SU-DHL-6 (cell line): ENCODE measurements around the gene AMN.

ENCODE experiments used
- H2AFZ ChIP-seq: fragments of 200-600 bp; sonication (generic); 2 replicates; pipeline ENCODE4 v1.6.1; 2014; ENCODE audit warnings: low read depth, mild to moderate bottlenecking, moderate library complexity, mixed read lengths, antibody characterized with exemption, low read length; ENCODE audit not compliant: severe bottlenecking
- H3F3A ChIP-seq: fragments of 200-600 bp; shearing (Covaris generic); 2 replicates; pipeline ENCODE4 v1.6.0; 2016; ENCODE audit warnings: antibody characterized with exemption, mild to moderate bottlenecking; ENCODE audit not compliant: insufficient read depth
- H3K27ac ChIP-seq: fragments of 200-600 bp; sonication (generic); 2 replicates; pipeline ENCODE4 v1.5.1; 2016; ENCODE audit warnings: low read depth, mild to moderate bottlenecking, low read length, moderate library complexity, mixed read lengths
- H3K27me3 ChIP-seq: fragments of 200-600 bp; sonication (generic), shearing (Covaris generic); 2 replicates; pipeline ENCODE4 v1.6.0; 2014; ENCODE audit warnings: mild to moderate bottlenecking, low read length
- H3K36me3 ChIP-seq: fragments of 200-600 bp; sonication (generic); 2 replicates; pipeline ENCODE4 v1.6.1; 2014; ENCODE audit warnings: mild to moderate bottlenecking, low read length, mixed read lengths
- H3K4me2 ChIP-seq: fragments of 300-600, 200-600 bp; shearing (Covaris generic), sonication (generic); 2 replicates; pipeline ENCODE4 v1.6.0; 2014; ENCODE audit warnings: low read length, low read depth, mild to moderate bottlenecking; ENCODE audit not compliant: poor library complexity, severe bottlenecking
- H3K4me3 ChIP-seq: fragments of 200-600 bp; sonication (generic); 2 replicates; pipeline ENCODE4 v1.5.1; 2014; ENCODE audit warnings: antibody characterized with exemption, low read length, mild to moderate bottlenecking, mixed read lengths; ENCODE audit not compliant: insufficient read depth, poor library complexity, severe bottlenecking
- H3K79me2 ChIP-seq: fragments of 200-600 bp; sonication (generic); 2 replicates; pipeline ENCODE4 v1.6.1; 2014; ENCODE audit warnings: mild to moderate bottlenecking, low read length, moderate library complexity; ENCODE audit not compliant: insufficient read depth
- H3K9ac ChIP-seq: fragments of 200-600 bp; sonication (generic); 2 replicates; pipeline ENCODE4 v1.7.0; 2014; ENCODE audit warnings: mild to moderate bottlenecking, low read length
- H3K9me2 ChIP-seq: fragments of 200-600 bp; sonication (generic); replicated peaks from 2 replicates; pipeline ENCODE4 v1.6.1; 2014; ENCODE audit warnings: low read length; ENCODE audit not compliant: insufficient read depth
- H3K9me3 ChIP-seq: fragments of 200-600 bp; sonication (generic); 2 replicates; pipeline ENCODE4 v1.6.1; 2014; ENCODE audit warnings: low read length, mixed read lengths; ENCODE audit not compliant: insufficient read depth
- H4K20me1 ChIP-seq: fragments of 200-600 bp; sonication (generic); 2 replicates; pipeline ENCODE4 v1.6.1; 2014; ENCODE audit warnings: low read depth, mild to moderate bottlenecking, antibody characterized with exemption, low read length, moderate library complexity, mixed read lengths
- EZH2phosphoT487 ChIP-seq: fragments of 200-600 bp; sonication (generic), shearing (Covaris generic); conservative IDR thresholded peaks from 2 replicates; pipeline ENCODE4 v1.6.1; 2018; ENCODE audit warnings: mild to moderate bottlenecking, antibody characterized with exemption, low read length, moderate library complexity, mixed read lengths
- TF ChIP-seq, protein P1 (sequence below): fragments of 200-600 bp; sonication (generic); IDR thresholded peaks from one replicate; pipeline ENCODE4 v1.5.1; 2017; ENCODE audit warnings: antibody characterized with exemption, mild to moderate bottlenecking, low read length, moderate library complexity; ENCODE audit not compliant: insufficient read depth, poor library complexity, severe bottlenecking

The AMN gene

DNA sequence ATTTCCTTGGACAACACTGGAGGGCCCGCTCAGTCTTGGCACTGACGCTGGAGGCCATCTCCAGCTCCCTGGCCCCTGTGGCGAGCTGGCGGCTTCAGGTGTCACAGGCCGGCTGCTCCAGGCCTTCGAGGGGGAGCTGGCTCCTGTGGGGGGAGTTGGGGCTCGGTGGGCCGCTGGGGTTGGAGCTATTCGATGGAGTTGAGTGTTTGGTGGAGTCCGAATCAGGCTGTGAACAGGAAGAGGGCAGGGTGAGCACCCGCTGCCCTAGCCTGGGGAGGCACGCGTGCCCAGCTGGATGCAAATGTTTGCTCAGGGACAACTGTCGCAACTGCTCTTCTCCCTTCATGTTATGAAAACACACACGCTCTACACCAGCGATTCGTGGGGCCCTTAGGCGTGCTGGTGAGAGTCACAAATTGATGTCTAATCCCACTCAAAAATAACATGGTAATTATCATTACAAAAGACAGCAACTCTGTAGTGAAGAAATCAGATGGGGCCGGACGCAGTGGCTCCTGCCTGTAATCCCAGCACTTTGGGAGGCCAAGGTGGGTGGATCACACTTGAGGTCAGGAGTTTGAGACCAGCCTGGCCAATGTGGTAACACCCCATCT is 11.3 kb downstream of the AMN start:
- Histone ChIP-seq H2AFZ (no peak overlapping the region), H3K4me2 (no peak overlapping the region)
- no peak for TF ChIP-seq EZH2phosphoT487
- TF ChIP-seq, protein P1, sequence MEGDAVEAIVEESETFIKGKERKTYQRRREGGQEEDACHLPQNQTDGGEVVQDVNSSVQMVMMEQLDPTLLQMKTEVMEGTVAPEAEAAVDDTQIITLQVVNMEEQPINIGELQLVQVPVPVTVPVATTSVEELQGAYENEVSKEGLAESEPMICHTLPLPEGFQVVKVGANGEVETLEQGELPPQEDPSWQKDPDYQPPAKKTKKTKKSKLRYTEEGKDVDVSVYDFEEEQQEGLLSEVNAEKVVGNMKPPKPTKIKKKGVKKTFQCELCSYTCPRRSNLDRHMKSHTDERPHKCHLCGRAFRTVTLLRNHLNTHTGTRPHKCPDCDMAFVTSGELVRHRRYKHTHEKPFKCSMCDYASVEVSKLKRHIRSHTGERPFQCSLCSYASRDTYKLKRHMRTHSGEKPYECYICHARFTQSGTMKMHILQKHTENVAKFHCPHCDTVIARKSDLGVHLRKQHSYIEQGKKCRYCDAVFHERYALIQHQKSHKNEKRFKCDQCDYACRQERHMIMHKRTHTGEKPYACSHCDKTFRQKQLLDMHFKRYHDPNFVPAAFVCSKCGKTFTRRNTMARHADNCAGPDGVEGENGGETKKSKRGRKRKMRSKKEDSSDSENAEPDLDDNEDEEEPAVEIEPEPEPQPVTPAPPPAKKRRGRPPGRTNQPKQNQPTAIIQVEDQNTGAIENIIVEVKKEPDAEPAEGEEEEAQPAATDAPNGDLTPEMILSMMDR = no peak

DNA sequence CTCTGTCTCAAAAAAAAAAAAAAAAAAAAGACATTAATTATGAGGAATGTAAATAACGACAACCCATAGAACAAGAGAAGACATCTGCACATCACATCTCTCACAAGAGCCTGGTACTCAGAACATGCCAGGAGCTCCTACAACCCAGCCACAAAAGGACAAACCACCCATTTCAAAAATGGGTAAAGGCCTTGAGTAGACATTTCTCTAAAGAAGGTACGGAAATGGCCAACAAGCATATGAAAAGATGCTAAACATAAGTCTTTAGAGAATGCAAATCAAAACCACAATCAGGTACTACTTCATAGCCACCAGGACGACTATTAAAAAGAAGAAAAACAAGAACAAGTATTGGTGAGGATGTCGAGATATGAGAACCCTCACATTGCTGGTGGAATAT is 13.3 kb downstream of the AMN start:
- Histone ChIP-seq H3K4me2 (peak overlapping the region; percentile 42), H3K79me2 (no peaks in the 10 kb centered on the region), H2AFZ (no peak overlapping the region), H3K27me3 (no peaks in the 10 kb centered on the region), H3K9ac (no peak overlapping the region), H3K36me3 (no peaks in the 10 kb centered on the region), H3K9me2 (no peaks in the 10 kb centered on the region), H3K4me3 (no peak overlapping the region), H4K20me1 (no peaks in the 10 kb centered on the region), H3F3A (peaks cover 13% of the 10 kb centered on the region), H3K27ac (peak overlapping the region; percentile 87), H3K9me3 (no peaks in the 10 kb centered on the region)
- TF ChIP-seq, protein P1 = no peak
- TF ChIP-seq EZH2phosphoT487 = no peak

More for the DNA sequence above, 11.3 kb downstream of the AMN start:
- H3K9ac ChIP-seq = no peak overlapping the region
- no peaks in the 10 kb centered on the region for H4K20me1 ChIP-seq
- H3K27ac ChIP-seq = peak overlapping the region; percentile 38
- H3K27me3 ChIP-seq = no peaks in the 10 kb centered on the region
- H3K9me2 ChIP-seq = no peaks in the 10 kb centered on the region
- no peak overlapping the region for H3K4me3 ChIP-seq
- no peaks in the 10 kb centered on the region for H3K36me3 ChIP-seq
- no peaks in the 10 kb centered on the region for H3K9me3 ChIP-seq
- H3K79me2 ChIP-seq = no peaks in the 10 kb centered on the region
- H3F3A ChIP-seq = peaks cover 13% of the 10 kb centered on the region

DNA sequence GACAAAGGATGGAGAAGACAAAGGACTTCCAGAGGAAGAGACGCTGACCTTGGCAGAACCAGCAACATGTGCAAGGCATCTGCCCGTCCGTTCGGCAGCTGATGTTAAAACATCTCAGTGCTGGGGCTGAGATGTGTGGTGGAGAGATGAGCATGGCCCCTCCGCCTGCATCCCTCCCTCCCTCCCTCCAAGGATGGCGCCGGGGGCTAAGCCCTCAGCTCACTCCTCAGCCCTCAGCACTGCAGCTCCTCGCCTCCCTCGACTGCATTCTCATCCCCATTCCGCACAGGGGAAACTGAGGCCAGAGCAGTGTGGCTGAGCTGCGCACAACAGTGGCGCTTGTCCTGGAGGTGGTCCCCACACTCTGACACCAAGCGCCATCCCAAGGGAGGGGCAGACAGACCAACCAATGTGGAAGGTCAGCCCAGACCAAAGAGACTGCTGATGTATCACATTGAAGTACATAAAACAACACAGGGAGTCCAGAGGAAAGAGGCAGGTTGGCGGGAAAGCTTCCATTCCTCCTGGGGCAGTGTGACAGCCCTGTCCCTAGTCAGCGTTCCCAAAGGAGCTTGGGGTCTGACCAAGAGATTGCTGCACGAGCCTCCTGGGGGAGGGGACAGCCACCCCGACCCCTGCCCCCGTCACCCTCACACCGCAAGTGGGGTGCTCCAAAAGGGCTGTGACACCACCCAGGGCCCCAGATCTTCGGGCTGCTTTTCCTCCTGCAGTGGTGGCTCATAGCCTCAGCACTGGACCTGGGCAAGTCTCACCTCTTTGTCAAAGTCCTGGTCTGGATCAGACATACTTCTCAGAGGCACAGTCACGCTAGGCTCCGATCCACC is 15.1 kb downstream of the AMN start:
- no peaks in the 10 kb centered on the region for H3K79me2 ChIP-seq
- H3K4me2 ChIP-seq = no peak overlapping the region
- H3K27ac ChIP-seq = no peak overlapping the region
- no peaks in the 10 kb centered on the region for H3K36me3 ChIP-seq
- peaks cover 20% of the 10 kb centered on the region for H3F3A ChIP-seq
- TF ChIP-seq, protein P1 = no peak
- TF ChIP-seq EZH2phosphoT487 = no peak
- H3K27me3 ChIP-seq = no peaks in the 10 kb centered on the region
- H2AFZ ChIP-seq = no peak overlapping the region
- H3K9me2 ChIP-seq = no peaks in the 10 kb centered on the region
- H3K9me3 ChIP-seq = no peaks in the 10 kb centered on the region
- no peak overlapping the region for H3K9ac ChIP-seq
- H4K20me1 ChIP-seq = no peaks in the 10 kb centered on the region
- no peak overlapping the region for H3K4me3 ChIP-seq
